Erythroblast (primary cell): ENCODE data around the gene TUBB.
A peak's percentile ranks its signal among the peaks of the same experiment; 100 is the strongest.
"Not testable (repeated sequence)": the region's sequence is repeated elsewhere in the genome, so short reads cannot be mapped to it uniquely, and the experiment has no call there.

ENCODE experiments used
- DNase-seq, 2 experiments: peaks; one replicate each; lab custom pipeline; 2025; lab: John Stamatoyannopoulos, UW
- GATA1 ChIP-seq: IDR thresholded peaks from 2 replicates; pipeline ENCODE4 v1.6.1; 2011; ENCODE audit warnings: low read depth, mild to moderate bottlenecking, control low read depth, low read length, moderate library complexity
- POLR2A ChIP-seq: IDR thresholded peaks from 2 replicates; pipeline ENCODE4 v1.6.1; 2011; ENCODE audit warnings: mild to moderate bottlenecking, low read length

The TUBB gene

GRCh38 chr6:30763155-30763617 lies 43.0 kb downstream of the TUBB start:
- TF ChIP-seq POLR2A (no peak), GATA1 (no peak)
- no peak for DNase-seq

DNA sequence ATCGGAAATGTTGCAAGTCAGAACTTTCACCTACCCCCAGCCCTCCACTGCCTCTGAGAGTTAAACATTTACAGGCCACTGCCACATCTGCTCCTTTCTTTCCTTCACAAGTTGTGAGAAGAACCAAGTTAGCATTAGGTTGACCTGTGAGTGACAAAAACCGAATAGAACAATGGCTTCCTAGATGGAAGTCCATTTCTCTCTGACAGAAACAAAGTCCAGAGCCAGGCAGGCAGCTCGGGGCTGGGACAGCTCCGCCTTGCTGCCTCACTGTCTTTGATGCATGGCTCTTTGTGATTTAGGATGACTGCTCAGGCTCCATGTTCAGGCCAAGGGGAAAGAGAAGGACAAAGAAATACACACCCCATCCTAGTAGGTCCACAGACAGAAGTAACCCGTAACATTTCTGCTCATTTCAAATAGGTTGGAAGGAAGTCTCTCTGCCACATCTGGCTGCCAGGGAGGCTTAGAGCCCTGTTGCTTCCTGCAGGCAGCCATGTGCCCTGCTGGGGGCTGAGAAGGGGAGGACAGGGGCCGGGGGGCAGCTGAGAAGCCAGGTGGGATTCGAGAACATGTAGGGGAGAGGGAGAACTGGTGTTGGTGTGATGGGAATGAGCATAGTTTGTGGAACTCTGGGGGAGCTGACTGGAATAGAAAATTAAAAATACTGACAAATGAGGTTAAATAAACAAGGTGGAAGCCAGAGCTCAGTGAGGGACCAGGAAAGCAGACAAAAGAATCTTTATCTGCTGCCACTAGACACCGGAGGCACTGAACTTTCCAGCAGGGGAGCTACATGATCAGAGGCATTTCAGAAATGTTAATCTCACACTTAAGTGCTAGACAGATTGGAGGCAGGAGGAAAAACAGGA lies 43.7 kb downstream of the TUBB start:
- no peak for DNase-seq
- no peak for TF ChIP-seq GATA1

- not testable (repeated sequence) for DNase-seq
Measured at GRCh38 chr6:30764490-30765043, 44.4 kb downstream of the TUBB start.

- DNase-seq = not testable (repeated sequence)
Measured at GRCh38 chr6:30765495-30765894, 45.3 kb downstream of the TUBB start.

GRCh38 chr6:30766461-30767157 lies 46.5 kb downstream of the TUBB start:
- DNase-seq = no peak
- no peak for TF ChIP-seq GATA1

- TF ChIP-seq GATA1 (no peak), POLR2A (no peak)
- DNase-seq = no peak
Measured at GRCh38 chr6:30767158-30767943, 47.2 kb downstream of the TUBB start.

- no peak for DNase-seq
- TF ChIP-seq GATA1 (no peak), POLR2A (no peak)
Measured at GRCh38 chr6:30767944-30768301, 47.8 kb downstream of the TUBB start.

DNA sequence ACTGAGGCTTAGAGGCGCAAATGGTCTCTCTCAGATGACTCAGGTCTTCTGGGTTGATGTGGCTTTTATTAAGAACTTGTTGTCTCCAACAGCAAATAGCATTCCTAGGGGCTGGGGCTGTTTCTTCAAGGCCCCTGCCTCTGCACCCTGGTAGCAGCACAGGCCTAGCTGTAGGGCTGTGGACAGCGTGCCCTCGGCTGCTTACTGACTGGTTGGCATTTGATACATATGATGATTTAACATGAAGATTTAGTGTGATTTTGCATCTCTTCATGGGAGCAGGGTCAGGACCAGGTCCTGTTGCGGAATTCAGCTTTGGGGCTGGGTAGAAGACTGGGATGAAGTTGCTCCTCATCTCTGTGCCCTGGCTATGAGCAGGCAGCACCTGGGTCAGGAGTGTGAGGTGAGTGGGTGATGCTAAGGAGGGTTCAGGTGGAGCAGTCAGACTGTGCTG lies 48.5 kb downstream of the TUBB start:
- TF ChIP-seq GATA1 = no peak
- TF ChIP-seq POLR2A = no peak
- DNase-seq = no peak

GRCh38 chr6:30769088-30769852 lies 49.1 kb downstream of the TUBB start:
- peak in 1 of 2 experiments; percentile 20 for DNase-seq
- TF ChIP-seq POLR2A = no peak
- TF ChIP-seq GATA1 = no peak

DNA sequence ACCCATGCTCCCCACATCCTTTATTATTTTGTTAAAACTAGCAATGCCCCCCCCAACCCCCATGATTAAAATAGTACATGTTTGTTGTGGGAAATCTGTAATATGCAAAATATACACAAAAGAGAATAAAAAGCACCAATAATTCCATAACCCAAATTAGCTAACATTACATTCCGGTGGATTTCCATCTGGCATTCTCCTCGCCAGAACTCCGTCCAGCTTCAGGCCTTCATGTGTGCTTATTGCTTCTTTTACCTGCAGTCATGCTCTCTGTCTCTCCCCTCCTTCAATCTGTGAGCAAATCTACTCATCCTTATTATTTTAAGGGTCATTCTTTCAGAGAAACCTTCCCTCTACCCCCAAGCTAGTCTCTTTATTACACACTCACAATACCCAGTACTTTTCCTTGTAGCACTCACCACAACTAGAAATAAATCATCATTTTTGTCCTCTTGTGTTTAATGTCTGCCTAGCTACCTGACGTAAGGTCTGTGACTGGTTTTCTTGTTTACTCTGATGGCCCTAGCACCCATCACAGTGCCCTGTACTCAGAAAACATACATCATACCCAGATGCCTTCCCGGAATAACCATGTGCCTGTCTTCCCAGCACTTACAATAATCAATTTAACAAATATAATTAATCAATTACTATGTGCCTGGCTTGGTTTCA lies 49.8 kb downstream of the TUBB start:
- no peak for TF ChIP-seq GATA1
- no peak for TF ChIP-seq POLR2A
- no peak for DNase-seq

DNA sequence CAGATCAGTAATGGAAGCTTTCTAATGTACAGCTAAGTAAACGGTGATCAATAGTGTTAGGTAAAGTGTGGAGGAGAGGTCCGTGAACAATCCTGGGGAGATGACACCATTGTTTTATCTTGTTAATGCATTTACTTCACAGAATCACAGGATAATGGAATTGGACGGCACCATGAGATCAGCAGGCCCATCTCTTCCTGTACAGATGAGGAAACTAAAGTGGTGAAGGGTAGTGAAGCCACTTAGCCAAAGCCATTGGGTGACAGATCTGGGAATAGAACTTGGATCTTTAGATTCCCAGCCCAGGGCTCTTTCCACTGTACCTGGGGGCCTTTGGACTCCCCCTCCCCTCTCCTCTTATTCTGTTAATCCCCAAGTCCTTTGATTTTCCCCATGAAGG lies 50.4 kb downstream of the TUBB start:
- DNase-seq = no peak
- TF ChIP-seq POLR2A (no peak), GATA1 (no peak)

DNA sequence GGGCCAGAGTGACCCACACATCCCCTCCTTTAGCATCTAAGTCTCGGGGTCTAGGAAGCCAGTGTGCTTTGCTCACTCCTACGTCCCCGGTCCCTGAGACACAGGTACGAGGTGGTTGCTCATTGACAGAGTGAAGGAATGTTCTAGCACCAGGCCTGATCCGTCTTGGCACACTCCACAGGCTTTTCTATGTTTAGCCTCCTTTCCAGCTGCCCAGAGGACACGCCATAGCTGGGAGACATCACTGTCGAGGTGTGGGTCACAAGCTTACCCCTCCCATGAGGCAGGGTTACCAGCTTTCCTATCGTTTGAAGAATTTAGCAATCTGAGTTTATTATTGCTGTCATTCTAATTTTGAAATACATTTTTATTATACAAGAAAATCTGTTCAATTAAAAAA lies 54.5 kb downstream of the TUBB start:
- DNase-seq = no peak
- TF ChIP-seq GATA1 (no peak), POLR2A (no peak)
